Endothelial cell of umbilical vein (primary cell): Measurements from ENCODE around the gene CRYGN. TPM values are rescaled to one million over a fixed set of nuclear protein-coding genes. Genes with fewer than 3 reads are reported as not detected.

Experiments used
- BruUV-seq: library from RNA; stranded (reverse); fragments of 400-500 nt; replicated peaks from 2 replicates; lab custom pipeline; 2021; lab: Mats Ljungman, UMichigan
- CTCF ChIA-PET: fragments of 300-600, 350-600 bp; sonication (Branson Sonifier 250); formaldehyde crosslinking; loops from one replicate; lab custom pipeline; 2021; ENCODE audit warnings: antibody characterized with exemption, inconsistent platforms; lab: Charles Lee
- POLR2A ChIA-PET: fragments of 300-600, 350-600 bp; sonication (Branson Sonifier 250); formaldehyde crosslinking; loops from one replicate; lab custom pipeline; 2021; ENCODE audit warnings: antibody characterized with exemption, inconsistent platforms; lab: Charles Lee
- DNase-seq: peaks from one replicate; pipeline ENCODE4 v3.0.0-alpha.2; 2011; ENCODE audit warnings: low read depth, low spot score
- FAIRE-seq: peaks from 2 replicates; lab custom pipeline; 2011; peaks lifted over from hg19 to GRCh38; lab: Jason Lieb, UNC
- H2AFZ ChIP-seq: 2 replicates; pipeline ENCODE4 v1.6.0; 2012; ENCODE audit warnings: low read depth, low read length, control low read depth, inconsistent platforms
- H3K27ac ChIP-seq: 2 replicates; pipeline ENCODE4 v1.5.1; 2011; ENCODE audit warnings: low read depth, mild to moderate bottlenecking, control low read depth, low read length, moderate library complexity; ENCODE audit not compliant: insufficient read depth
- H3K27me3 ChIP-seq, 2 experiments: 2 replicates each; pipeline versions ENCODE4 v1.6.0 to v1.6.1; 2011; ENCODE audit warnings: low read length in 2 of 2, mixed read lengths in 1 of 2; ENCODE audit not compliant: control insufficient read depth in 2 of 2, insufficient read depth in 2 of 2
- H3K36me3 ChIP-seq, 2 experiments: 2 replicates in 1 of 2; 3 replicates in 1 of 2; pipeline ENCODE4 v1.5.1; 2011; ENCODE audit warnings: low read length in 2 of 2, mild to moderate bottlenecking in 1 of 2, moderate library complexity in 1 of 2; ENCODE audit not compliant: control insufficient read depth in 2 of 2, insufficient read depth in 2 of 2; ENCODE audit errors: extremely low read depth in 1 of 2
- H3K4me1 ChIP-seq: 3 replicates; pipeline ENCODE4 v1.5.1; 2011; ENCODE audit warnings: mild to moderate bottlenecking, low read length; ENCODE audit not compliant: control insufficient read depth, insufficient read depth; ENCODE audit errors: extremely low read depth
- H3K4me2 ChIP-seq: 2 replicates; pipeline ENCODE4 v1.6.1; 2011; ENCODE audit warnings: low read length, control low read depth, mixed read lengths; ENCODE audit not compliant: insufficient read depth
- H3K4me3 ChIP-seq, 3 experiments: fragments of 200-600 bp in 1 of 3; sonication (generic), shearing (Covaris generic) in 1 of 3; replicated peaks in 1 of 3; 2 replicates each; pipeline ENCODE4 v1.5.1; 2011 to 2016; ENCODE audit warnings: control low read depth in 3 of 3, low read length in 3 of 3, mild to moderate bottlenecking in 2 of 3, inconsistent platforms in 1 of 3, low read depth in 1 of 3, moderate library complexity in 1 of 3; ENCODE audit not compliant: insufficient read depth in 1 of 3
- H3K79me2 ChIP-seq: 2 replicates; pipeline ENCODE4 v1.6.0; 2012; ENCODE audit warnings: low read length, inconsistent platforms; ENCODE audit not compliant: control insufficient read depth, insufficient read depth
- H3K9ac ChIP-seq: replicated peaks from 2 replicates; pipeline ENCODE3; 2011; ENCODE audit warnings: low read length, control low read depth; ENCODE audit not compliant: insufficient read depth; ENCODE audit errors: extremely low read depth
- H3K9me1 ChIP-seq: replicated peaks from 3 replicates; pipeline ENCODE4 v1.6.0; 2011; ENCODE audit warnings: mild to moderate bottlenecking, low read length; ENCODE audit not compliant: control insufficient read depth, insufficient read depth; ENCODE audit errors: extremely low read depth
- H3K9me3 ChIP-seq: replicated peaks from 2 replicates; pipeline ENCODE4 v1.5.1; 2012; ENCODE audit warnings: low read length, inconsistent platforms; ENCODE audit not compliant: control insufficient read depth, insufficient read depth
- H4K20me1 ChIP-seq: replicated peaks from 2 replicates; pipeline ENCODE3; 2011; ENCODE audit warnings: mild to moderate bottlenecking, low read length; ENCODE audit not compliant: control insufficient read depth, insufficient read depth; ENCODE audit errors: extremely low read depth
- CTCF ChIP-seq, 2 donors: IDR thresholded peaks; 1 replicate in 1 of 2; 2 replicates in 1 of 2; pipeline ENCODE4 v1.5.1; 2011; ENCODE audit warnings: low read length in 2 of 2, mild to moderate bottlenecking in 2 of 2, moderate library complexity in 2 of 2, control low read depth in 1 of 2, inconsistent platforms in 1 of 2, low read depth in 1 of 2; ENCODE audit not compliant: insufficient read depth in 1 of 2; ENCODE audit errors: extremely low read depth in 1 of 2
- EZH2 ChIP-seq: IDR thresholded peaks from 2 replicates; pipeline ENCODE4 v1.6.1; 2012; ENCODE audit warnings: borderline replicate concordance, low read depth, mild to moderate bottlenecking, moderate library complexity, low read length, inconsistent platforms; ENCODE audit not compliant: severe bottlenecking
- FOS ChIP-seq: IDR thresholded peaks from 2 replicates; pipeline ENCODE4 v1.6.1; 2011; ENCODE audit warnings: mild to moderate bottlenecking, low read length, moderate library complexity, borderline replicate concordance; ENCODE audit not compliant: insufficient read depth
- GATA2 ChIP-seq: IDR thresholded peaks from 2 replicates; pipeline ENCODE4 v1.7.0; 2011; ENCODE audit warnings: low read depth, mild to moderate bottlenecking, moderate library complexity, mixed read lengths, low read length; ENCODE audit not compliant: insufficient read length, insufficient read depth
- JUN ChIP-seq: IDR thresholded peaks from 2 replicates; pipeline ENCODE4 v1.6.1; 2011; ENCODE audit warnings: borderline replicate concordance, low read depth; ENCODE audit not compliant: insufficient read length, insufficient read depth
- MAX ChIP-seq: IDR thresholded peaks from 2 replicates; pipeline ENCODE4 v1.6.1; 2011; ENCODE audit not compliant: insufficient read depth, insufficient read length
- MYC ChIP-seq: IDR thresholded peaks from one replicate; pipeline ENCODE4 v1.6.1; 2011; ENCODE audit warnings: mild to moderate bottlenecking, low read depth, low read length
- POLR2A ChIP-seq: IDR thresholded peaks from 2 replicates; pipeline ENCODE4 v1.6.1; 2012; ENCODE audit warnings: low read depth, mild to moderate bottlenecking, control low read depth, low read length
- POLR2AphosphoS5 ChIP-seq: IDR thresholded peaks from 2 replicates; pipeline ENCODE4 v1.6.1; 2012; ENCODE audit warnings: low read depth, mild to moderate bottlenecking, control low read depth, low read length, moderate library complexity; ENCODE audit not compliant: insufficient read depth
- dilution Hi-C: fragments of 300-500 bp; cut with MboI; formaldehyde crosslinking; loops from one replicate; pipeline ENCODE4 v1.15.0; 2019; ENCODE audit warnings: low sequenced_read_pairs; ENCODE audit not compliant: extremely low pct_ligation_motif_present
- intact Hi-C: fragments of 100-400 bp; cut with micrococcal nuclease; formaldehyde crosslinking; loops from one replicate; pipeline ENCODE4 v1.10.0; 2022
- polyA plus RNA-seq, 4 experiments: library from polyadenylated mRNA; depleted of rRNA in 3 of 4; stranded (reverse) in 3 of 4; unstranded in 1 of 4; fragments of >200 nt; gene quantifications; 2 replicates each; pipeline versions ENCODE4 v1.2.1 to v1.2.3, GENCODE V29; 2011 to 2012; ENCODE audit warnings: missing spikeins in 1 of 4
- total RNA-seq: library from RNA; stranded (reverse); gene quantifications from 2 replicates; pipeline ENCODE4 v1.2.3, GENCODE V29; 2021

Gene CRYGN
- total and polyA plus RNA-seq, 2 donors (not counting 3 experiments of a cell fraction or from before 2014, with no cell fraction given) = not detected

GRCh38 chr7:151435103-151435916 lies 4.6 kb downstream of the CRYGN start:
- Histone ChIP-seq H4K20me1 (no peaks in the 10 kb centered on the region), H3K4me2 (no peak overlapping the region), H3K27ac (no peak overlapping the region), H2AFZ (no peak overlapping the region), H3K9me3 (no peaks in the 10 kb centered on the region), H3K9me1 (no peaks in the 10 kb centered on the region), H3K9ac (no peak overlapping the region), H3K36me3 (no peaks in the 10 kb centered on the region), H3K4me3 (no peak overlapping the region), H3K79me2 (no peaks in the 10 kb centered on the region), H3K4me1 (no peaks in the 10 kb centered on the region), H3K27me3 (peaks cover 11 to 14% of the 10 kb centered on the region in 2 experiments)
- dilution Hi-C loops (no loop called here), intact Hi-C loops (no loop called here)
- TF ChIP-seq JUN (no peak), FOS (no peak), MYC (no peak), GATA2 (no peak), POLR2A (no peak), POLR2AphosphoS5 (no peak), EZH2 (no peak), MAX (no peak), CTCF (IDR thresholded peaks at IDR 0.05; ENCODE audit: extremely low read depth in 1 of 2, insufficient read depth in 1 of 2, low read depth in 1 of 2, low read length in 2 of 2) (no peak)
- ChIA-PET CTCF (interaction anchor here (1.2 to 2.8 kb wide), 2 partner anchors 13 kb away, joined by 4 to 21 read pairs; no protein-coding TSS in a partner anchor), POLR2A (interaction anchor here (0.7 kb wide), 1 partner anchor 21 kb away, joined by 3 read pairs; no protein-coding TSS in a partner anchor)
- no TSS peak for BruUV-seq
- no peak for DNase-seq
- FAIRE-seq = no peak
